GM19351 (cell line): Measurements from ENCODE around the gene RSF1.
A peak's percentile ranks its signal among the peaks of the same experiment; 100 is the strongest.

Experiments used
- ATAC-seq: cut with Tn5 transposase; IDR thresholded peaks from one replicate; pipeline ENCODE4 v1.9.1; 2021; ENCODE audit warnings: mild to moderate bottlenecking, moderate library complexity; ENCODE audit not compliant: unreplicated experiment

Gene RSF1

DNA sequence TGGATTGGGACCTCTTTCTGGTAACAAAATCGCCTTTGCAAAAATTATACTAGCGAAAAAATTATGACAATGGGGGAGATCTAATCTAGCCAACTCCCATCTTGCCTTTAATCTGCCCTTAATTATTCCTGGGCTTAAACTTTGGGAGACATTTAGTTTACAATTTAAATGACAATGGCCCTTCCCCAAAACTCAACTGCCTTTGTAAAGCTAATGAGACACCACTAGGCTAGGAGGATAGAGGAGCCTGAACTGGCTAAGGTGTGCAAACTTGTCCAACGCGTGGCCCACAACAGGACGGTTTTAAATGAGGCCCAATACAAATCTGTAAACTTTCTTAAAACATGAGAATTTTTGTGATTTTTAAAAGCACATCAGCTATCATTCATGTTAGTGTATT is 67.3 kb downstream of the RSF1 start:
- ATAC-seq: no peak

DNA sequence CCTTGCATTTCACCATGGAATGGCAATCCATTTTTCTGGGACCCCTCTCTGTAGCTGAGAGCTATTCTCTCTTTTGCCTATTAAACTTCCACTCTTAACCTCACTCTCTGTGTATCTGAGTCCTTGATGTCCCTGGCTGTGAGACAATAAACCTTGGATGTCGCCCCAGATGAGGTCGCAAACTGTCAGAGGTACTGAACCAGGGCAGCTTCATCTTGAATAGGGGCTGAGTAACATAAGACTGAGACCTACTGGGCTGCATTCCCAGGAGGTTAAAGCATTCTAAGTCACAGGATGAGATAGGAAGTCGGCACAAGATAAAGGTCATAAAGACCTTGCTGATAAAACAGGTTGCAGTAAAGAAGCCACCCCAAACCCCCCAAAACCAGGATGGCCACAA is 68.0 kb downstream of the RSF1 start:
- ATAC-seq: no peak

DNA sequence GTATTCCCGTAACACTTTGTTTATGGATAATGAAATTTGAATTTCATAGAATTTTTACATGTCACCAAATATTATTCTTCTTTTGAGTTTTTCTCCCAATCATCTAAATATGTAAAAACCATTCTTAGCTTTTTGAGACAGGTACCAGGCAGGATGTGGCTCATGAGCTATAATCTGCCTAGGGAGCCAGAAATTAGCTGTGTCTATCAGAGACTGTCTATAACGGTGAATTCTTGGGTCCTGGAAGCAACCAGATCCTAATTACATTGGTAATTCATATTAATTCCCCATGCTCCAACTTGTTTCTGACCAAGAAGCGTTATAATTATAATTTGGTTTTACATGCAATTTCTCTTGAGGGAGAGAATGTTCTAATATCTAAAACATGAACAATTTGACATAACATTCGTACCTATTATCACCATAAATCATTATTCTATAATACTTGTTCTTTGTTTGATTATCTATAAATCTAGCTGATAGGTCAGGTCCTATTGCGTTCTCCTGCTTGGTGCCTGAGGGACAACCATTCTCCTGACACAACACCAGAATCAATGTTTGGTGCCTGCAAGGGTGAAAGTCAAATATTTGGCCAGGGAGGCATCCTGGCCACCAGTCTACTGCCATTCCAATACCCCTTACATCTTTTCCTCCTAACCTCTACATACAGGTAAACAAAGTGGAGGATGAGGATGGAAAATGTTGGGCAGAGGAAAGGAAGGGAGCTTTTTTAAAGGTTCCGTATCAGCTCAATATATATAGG is 69.9 kb downstream of the RSF1 start:
- ATAC-seq: no peak

DNA sequence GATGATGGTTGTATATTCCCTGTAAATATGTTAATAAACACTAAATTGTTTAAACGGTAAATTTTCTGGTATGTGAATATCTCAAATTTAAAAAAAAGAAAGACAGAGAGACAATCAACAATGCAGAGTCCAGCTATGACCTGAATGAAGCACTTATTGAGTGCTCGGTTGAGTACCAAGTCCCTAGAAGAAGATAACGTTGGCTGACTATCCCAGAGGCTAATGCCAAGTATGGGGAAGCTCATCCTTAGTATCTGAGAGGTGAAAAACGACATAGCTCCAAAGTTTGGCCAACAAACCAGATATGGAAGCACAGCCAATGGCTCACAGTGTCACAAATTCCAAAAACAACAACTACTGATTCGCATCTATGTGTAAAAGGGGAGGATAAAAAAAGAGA is 71.3 kb downstream of the RSF1 start:
- ATAC-seq: no peak

DNA sequence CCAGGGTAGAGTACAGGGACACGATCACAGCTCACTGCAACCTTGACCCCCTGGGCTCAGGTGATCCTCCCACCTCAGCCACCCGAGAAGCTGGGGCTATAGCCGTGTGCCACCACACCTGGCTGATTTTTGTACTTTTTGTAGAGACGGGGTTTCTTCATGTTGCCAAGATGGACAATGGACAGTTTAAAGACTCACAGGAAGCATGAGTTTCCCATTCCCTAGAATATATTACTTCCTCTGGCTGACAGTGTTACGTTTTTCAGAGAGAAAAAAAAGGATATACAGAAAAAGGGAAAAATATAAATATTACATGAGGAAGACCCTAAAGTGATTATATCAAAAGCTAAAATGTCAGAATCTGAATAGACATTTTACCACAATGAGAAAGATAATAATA is 72.3 kb downstream of the RSF1 start:
- no peak for ATAC-seq

DNA sequence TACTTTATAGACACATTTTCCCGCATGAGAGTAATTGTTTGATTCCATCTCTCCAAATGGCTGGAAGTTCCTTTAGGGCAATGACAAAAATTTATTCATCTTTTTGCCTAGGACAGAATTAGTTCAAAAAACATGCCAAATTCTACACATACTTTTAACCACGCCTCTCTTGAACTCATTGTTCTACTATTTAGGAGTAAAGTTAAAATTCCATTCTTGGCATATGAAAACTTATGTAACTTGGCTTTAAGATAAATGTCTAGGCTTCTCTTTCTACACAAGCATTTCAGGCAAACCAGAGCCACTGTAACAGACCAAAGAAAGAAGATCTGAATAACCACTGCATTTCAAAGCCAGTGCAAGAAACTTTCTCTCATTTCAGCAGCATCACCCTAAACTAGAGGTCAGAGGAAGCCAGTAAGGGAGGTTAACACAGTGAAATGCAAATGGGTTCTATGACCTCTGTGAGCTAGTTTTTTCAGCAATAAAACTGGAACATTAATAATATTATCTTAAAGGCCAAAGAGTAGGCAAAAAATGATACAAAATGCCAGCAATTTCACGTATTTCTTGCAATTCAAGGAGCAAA is 73.0 kb downstream of the RSF1 start:
- ATAC-seq: no peak

DNA sequence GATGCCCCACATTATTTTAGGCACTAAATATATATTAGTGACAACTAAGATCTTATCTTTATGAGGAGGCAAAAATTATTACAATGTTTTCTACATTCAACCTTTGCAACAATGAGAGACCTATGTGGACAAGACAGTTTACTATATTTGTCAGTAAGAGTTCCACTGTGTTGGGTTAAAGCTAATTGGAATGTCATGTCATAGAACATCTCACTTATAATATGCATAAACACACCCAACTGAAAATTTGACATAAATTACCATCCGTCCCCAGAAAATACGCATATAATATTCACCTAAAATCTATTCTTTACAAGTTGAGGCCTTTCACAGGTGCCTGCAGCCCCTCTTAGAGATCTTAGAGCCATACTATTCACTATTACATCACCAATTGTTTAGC is 84.0 kb downstream of the RSF1 start:
- ATAC-seq: no peak

DNA sequence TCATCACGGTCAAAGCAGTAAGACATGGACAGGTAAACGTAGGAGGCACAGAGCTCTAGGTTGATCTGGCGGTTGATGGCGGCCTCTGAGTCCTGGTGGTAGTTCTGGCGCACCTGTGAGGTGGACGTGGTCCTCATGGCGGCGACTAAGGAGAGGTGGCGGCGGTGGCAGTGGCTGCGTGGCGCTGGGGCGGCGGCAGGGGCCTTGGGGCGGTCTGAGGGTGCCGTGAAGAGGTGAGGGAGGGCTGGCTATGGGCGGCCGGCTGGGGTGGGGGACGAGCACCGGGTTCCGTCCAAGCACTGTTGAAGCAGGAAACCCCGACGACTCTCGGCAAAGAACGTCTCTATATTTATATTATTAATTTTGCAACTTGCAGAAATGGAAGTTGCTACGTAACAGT is 85.6 kb downstream of the RSF1 start:
- ATAC-seq: no peak

DNA sequence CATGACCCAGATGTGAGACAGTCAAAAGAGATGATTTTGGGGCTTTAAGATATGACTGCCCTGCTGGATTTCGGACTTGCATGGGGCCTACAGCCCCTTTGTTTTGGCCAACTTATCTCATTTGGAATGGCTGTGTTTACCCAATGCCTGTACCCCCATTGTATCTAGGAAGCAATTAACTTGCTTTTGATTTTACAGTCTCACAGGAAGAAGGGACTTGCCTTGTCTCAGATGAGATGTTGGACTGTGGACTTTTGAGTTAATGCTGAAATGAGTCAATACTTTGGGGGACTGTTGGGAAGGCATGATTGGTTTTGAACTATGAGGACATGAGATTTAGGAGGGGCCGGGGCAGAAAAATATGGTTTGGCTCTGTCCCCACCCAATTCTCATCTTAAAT is 88.4 kb downstream of the RSF1 start:
- no peak for ATAC-seq

- ATAC-seq: no peak
Observed at GRCh38 chr11:77730789-77731188, 89.7 kb downstream of the RSF1 start.

- no peak for ATAC-seq
Observed at GRCh38 chr11:77729063-77729462, 91.5 kb downstream of the RSF1 start.

- no peak for ATAC-seq
Observed at GRCh38 chr11:77728203-77728786, 92.2 kb downstream of the RSF1 start.

- peak; percentile 54 for ATAC-seq
Observed at GRCh38 chr11:77726524-77726923, 94.0 kb downstream of the RSF1 start.

GRCh38 chr11:77725433-77725832 is 95.1 kb downstream of the RSF1 start:
- no peak for ATAC-seq

DNA sequence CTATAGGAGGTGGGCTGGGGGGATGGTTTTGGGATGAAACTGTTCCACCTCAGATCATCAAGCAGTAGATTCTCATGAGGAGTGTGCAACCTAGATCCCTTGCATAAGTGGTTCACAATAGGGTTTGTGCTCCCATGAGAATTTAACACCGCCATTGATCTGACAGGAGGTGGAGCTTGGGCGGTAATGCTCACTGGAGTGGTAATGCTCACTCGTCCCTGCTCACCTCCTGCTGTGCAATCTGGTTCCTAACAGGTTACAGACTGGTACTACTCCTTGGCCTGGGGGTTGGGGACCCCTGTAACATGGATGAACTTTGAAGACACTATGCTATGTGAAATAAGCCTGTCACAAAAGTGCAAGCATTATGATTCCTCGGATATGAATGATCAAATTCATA is 95.9 kb downstream of the RSF1 start:
- ATAC-seq: no peak

DNA sequence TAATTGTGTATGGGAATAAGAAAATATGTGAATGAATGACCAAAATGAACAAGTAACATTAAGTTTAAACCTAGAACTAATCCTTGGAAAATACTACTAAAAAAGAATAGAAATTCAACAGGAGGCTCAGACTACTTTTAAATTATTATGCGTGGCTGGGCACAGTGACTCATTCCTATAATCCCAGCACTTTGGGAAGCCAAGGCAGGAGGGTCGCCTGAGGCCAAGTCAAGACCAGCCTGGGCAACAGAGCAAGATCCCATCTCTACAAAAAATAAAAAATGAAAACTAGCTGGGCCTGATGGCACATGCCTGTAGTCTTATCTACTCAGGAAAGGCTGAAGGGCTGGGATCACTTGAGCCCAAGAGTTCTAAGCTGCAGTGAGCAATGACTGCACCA is 97.5 kb downstream of the RSF1 start:
- no peak for ATAC-seq

DNA sequence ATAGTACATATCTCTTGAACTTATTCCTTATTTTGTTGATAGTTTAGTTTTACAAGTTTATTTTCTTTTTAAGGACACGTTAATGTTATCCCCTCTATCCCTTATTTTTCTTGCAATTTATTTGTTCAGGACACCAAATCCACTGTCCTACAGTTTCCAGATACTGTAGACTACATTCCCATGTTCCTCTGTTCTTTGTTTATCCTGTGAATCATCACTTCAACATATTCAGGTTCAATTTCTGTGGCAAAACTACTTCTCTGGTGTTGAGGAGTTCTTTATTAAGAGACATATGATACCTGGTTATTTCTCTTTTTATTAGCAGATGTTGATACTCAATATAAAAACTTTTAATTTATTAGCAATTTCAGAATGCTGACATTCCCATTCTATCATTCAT is 110.2 kb downstream of the RSF1 start:
- no peak for ATAC-seq

DNA sequence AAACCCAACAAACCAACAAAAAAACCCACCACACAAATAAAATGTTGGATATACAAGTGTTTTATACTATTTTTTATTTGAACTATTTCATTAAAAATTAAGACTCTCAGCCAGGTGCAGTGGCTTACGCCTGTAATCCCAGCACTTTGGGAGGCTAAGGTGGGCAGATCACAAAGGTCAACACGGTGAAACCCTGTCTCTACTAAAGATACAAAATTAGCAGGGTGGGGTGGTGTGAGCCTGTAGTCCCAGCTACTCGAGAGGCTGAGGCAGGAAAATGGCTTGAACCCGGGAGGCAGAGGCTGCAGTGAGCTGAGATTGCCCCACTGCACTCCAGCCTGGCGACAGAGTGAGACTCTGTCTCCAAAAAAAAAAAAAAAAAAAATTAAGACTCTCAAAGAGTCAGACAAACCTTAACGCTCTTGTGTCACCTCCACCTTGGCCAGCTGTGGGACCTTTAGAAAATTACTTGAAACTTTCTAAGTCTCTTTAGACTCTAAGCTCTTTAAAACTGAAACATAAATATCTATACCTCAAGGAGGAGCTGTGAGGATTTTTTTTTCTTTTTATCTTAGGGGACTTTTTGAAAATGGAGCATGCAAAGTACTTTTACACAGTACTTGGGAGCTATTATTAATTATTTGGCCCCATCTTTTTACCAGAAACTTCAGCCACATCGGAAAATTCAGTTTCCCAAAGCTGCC is 114.5 kb downstream of the RSF1 start:
- ATAC-seq: no peak

DNA sequence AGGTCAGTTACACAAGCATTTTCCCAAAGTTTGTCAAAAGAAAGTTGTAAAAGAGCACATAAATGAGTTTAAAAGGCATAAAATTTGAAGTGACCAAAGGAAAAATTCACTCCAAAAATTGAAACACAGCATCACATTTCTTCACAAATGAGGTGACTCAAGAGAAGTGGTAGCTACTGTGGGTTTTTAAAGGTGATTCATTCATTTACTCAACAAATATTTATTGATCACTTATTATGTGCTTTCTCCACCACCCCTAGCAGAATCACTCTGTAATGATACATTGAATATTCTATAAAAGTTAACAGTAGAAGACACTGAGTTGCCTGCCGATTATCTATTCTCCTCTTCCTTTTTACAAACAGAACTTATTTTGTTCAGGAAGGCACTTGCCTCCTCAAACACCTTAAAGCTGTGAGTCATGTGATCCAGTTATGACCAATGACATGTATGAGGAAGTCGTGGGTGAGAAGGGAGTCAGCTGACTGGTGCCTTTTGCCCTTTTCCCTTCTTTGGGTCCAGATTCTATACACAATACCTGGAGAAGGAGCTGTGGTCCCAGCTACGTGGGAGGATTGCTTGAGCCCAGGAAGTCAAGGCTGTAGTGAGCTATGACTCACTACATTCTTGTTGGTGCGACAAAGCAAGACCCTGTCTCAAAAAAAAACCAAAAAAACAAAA is 115.2 kb downstream of the RSF1 start:
- no peak for ATAC-seq

- no peak for ATAC-seq
Observed at GRCh38 chr11:77704029-77704428, 116.5 kb downstream of the RSF1 start.

DNA sequence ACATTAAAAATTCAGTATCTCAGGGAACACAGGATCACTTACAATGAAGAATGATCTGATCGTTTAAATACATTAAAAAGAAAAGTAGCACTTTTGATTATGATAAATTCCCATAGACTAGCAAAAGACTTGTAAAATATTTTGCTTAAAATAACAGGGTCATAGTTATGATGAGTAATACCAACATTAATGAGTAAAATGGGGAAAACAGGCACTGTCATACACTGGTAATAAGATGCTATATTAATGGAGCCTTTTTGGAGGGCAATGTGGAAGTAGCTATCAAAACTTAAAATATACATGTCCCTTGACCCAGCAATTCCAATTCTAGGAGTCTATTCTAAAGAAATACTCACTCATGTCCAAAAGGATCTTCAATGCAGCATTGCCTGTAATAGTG is 121.1 kb downstream of the RSF1 start:
- ATAC-seq: no peak
